ENCODE data around the gene DOLPP1. TPM values are rescaled to one million over a fixed set of nuclear protein-coding genes. Genes with fewer than 3 reads are reported as not detected.

DOLPP1 gene
- total and polyA plus RNA-seq, 2 of the 13 experiments (the other 11 are each of a cell fraction or from before 2014, with no cell fraction given): 21.0 to 34.1 TPM

DNA sequence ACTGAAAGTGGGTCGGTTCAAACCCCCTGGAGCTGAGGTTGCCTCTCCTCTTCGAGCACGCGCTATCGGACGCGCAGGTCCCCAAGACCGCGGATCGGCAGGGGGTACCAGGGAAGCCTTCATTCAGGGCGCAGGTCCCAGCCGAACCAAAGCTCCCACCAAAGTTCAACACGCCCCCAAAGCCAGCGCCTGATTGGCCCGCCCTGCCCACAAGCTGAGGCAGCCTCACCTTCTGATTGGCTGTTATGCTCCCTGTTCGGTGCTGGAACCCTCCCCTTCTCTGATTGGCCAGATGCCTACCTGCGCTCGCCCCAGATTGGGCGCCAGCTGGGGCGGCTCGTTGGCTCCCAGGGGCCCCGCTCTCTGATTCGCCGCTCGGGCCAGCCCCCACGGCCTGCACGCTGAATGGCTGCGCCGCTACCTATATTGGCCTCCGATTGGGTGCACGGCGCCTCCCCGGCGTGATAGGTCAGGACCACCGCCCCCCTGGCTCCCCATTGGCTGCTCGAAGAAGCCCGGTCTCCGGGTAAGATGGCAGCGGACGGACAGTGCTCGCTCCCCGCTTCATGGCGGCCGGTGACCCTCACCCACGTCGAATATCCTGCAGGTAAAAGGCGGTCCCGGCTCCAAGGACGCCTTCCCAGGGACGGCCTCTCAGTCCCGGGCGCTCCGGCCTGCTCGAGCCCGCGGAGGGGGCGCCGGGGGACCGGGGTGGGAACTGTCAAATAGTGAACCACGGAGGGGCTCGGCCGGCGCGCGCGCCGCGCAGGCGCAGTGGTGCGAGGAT is at the start of gene DOLPP1 (continued):
- TF ChIP-seq PATZ1 (CRISPR knock-in tag; IDR thresholded peaks at IDR 0.05) (peak; percentile 49; the same call in 1 of the 2 replicates), KLF12 (CRISPR knock-in tag; IDR thresholded peaks at IDR 0.05; ENCODE audit: borderline replicate concordance) (no peak; the same call in 1 of the 2 replicates), GLMP (CRISPR knock-in tag; IDR thresholded peaks at IDR 0.05; ENCODE audit: borderline replicate concordance) (no peak), ETV6 (CRISPR knock-in tag; conservative IDR thresholded peaks at IDR 0.05) (0 out of 2 replicates have a peak, but pooled peaks have one; percentile 56), ZNF280B (CRISPR knock-in tag; IDR thresholded peaks at IDR 0.05; ENCODE audit: borderline replicate concordance) (no peak; the same call in 1 of the 2 replicates), ZNF20 (CRISPR knock-in tag; IDR thresholded peaks at IDR 0.05) (no peak), TFAP4 (IDR thresholded peaks at IDR 0.05; ENCODE audit: borderline replicate concordance, low read depth) (no peak), GTF2F1 (IDR thresholded peaks at IDR 0.05; ENCODE audit: low read length) (no peak), SNAPC2 (CRISPR knock-in tag; IDR thresholded peaks at IDR 0.05) (peak; percentile 44; the same call in 1 of the 2 replicates), RBM39 (IDR thresholded peaks at IDR 0.05; ENCODE audit: low read depth, low read length, poor library complexity, severe bottlenecking) (peak; percentile 69), ZNF224 (CRISPR knock-in tag; IDR thresholded peaks at IDR 0.05) (no peak), CBX2 (IDR thresholded peaks at IDR 0.05; ENCODE audit: low read depth, low read length) (no peak), CBX2 (CRISPR knock-in tag; IDR thresholded peaks at IDR 0.05; ENCODE audit: low read depth) (no peak), ZFY (CRISPR knock-in tag; IDR thresholded peaks at IDR 0.05) (peak; percentile 50; the same call in 1 of the 2 replicates), SPEN (CRISPR knock-in tag; IDR thresholded peaks at IDR 0.05; ENCODE audit: low read depth) (no peak), SRSF9 (IDR thresholded peaks at IDR 0.05; ENCODE audit: borderline replicate concordance, insufficient read depth, low read depth, low read length, poor library complexity, severe bottlenecking) (no peak), MAZ (IDR thresholded peaks at IDR 0.05; ENCODE audit: borderline replicate concordance, low read depth, low read length) (no peak; the same call in 1 of the 2 replicates), MAZ (CRISPR knock-in tag; IDR thresholded peaks at IDR 0.05; ENCODE audit: low read depth) (peak; percentile 41), TEAD2 (CRISPR knock-in tag; IDR thresholded peaks at IDR 0.05) (no peak), ZBTB3 (CRISPR knock-in tag; IDR thresholded peaks at IDR 0.05; ENCODE audit: borderline replicate concordance, low read depth) (no peak)
- TF ChIP-seq, protein P1, sequence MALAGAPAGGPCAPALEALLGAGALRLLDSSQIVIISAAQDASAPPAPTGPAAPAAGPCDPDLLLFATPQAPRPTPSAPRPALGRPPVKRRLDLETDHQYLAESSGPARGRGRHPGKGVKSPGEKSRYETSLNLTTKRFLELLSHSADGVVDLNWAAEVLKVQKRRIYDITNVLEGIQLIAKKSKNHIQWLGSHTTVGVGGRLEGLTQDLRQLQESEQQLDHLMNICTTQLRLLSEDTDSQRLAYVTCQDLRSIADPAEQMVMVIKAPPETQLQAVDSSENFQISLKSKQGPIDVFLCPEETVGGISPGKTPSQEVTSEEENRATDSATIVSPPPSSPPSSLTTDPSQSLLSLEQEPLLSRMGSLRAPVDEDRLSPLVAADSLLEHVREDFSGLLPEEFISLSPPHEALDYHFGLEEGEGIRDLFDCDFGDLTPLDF (CRISPR knock-in tag; IDR thresholded peaks at IDR 0.05): no peak
- TF ChIP-seq, protein P2, sequence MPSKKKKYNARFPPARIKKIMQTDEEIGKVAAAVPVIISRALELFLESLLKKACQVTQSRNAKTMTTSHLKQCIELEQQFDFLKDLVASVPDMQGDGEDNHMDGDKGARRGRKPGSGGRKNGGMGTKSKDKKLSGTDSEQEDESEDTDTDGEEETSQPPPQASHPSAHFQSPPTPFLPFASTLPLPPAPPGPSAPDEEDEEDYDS (CRISPR knock-in tag; IDR thresholded peaks at IDR 0.05): peak; percentile 79

Data from HepG2 (cell line).